Fibroblast of mammary gland (primary cell): ENCODE data around the gene PTAR1.

ENCODE experiments used
- DNase-seq: peaks from one replicate; pipeline ENCODE4 v3.0.0-alpha.2; 2010; ENCODE audit warnings: low read depth
- H3K4me3 ChIP-seq: 2 replicates; pipeline ENCODE4 v1.5.1; 2011; ENCODE audit warnings: low read depth, mild to moderate bottlenecking, low read length, moderate library complexity; ENCODE audit not compliant: control insufficient read depth
- CTCF ChIP-seq: conservative IDR thresholded peaks from 2 replicates; pipeline ENCODE4 v1.5.1; 2011; ENCODE audit warnings: low read depth, low read length, inconsistent platforms; ENCODE audit not compliant: control insufficient read depth, insufficient read depth

PTAR1 gene

GRCh38 chr9:69672596-69673310 lies 87.1 kb downstream of the PTAR1 start:
- TF ChIP-seq CTCF = peak; percentile 78
- H3K4me3 ChIP-seq = peak overlapping the region; percentile 68
- peak; percentile 84 for DNase-seq

GRCh38 chr9:69671879-69672595 lies 87.8 kb downstream of the PTAR1 start, which contains the start of gene APBA1:
Gene APBA1, minus strand, starts transcription at chr9:69672371.
- TF ChIP-seq CTCF = no peak
- DNase-seq = peak; percentile 33
- H3K4me3 ChIP-seq = peak within 1 kb of the TSS; percentile 68

GRCh38 chr9:69671311-69671878 lies 88.4 kb downstream of the PTAR1 start:
- no peak for TF ChIP-seq CTCF
- no peak for DNase-seq
- H3K4me3 ChIP-seq = peak overlapping the region; percentile 61

GRCh38 chr9:69667306-69667705 lies 92.5 kb downstream of the PTAR1 start:
- no peak for TF ChIP-seq CTCF
- no peak overlapping the region for H3K4me3 ChIP-seq
- DNase-seq = no peak

- no peak for DNase-seq
- no peak overlapping the region for H3K4me3 ChIP-seq
- no peak for TF ChIP-seq CTCF
Measured at GRCh38 chr9:69660304-69660703, 99.5 kb downstream of the PTAR1 start.
